SK-N-DZ (cell line): ENCODE data around the gene CEBPZ. TPM values are rescaled to one million over a fixed set of nuclear protein-coding genes. Genes with fewer than 3 reads are reported as not detected.
"Not testable (repeated sequence)": the region's sequence is repeated elsewhere in the genome, so short reads cannot be mapped to it uniquely, and the experiment has no call there.

Source experiments
- DNase-seq: peaks from one replicate; pipeline ENCODE4 v3.0.0-alpha.2; 2015; ENCODE audit warnings: low spot score
- polyA plus RNA-seq, 2 experiments: library from polyadenylated mRNA; depleted of rRNA; stranded (reverse); fragments of >200 nt; gene quantifications; 2 replicates each; pipeline ENCODE4 v1.2.3, GENCODE V29; 2014

Gene CEBPZ
- polyA plus RNA-seq (2014; cell fraction: cytosol; rRNA removed): 56.1 and 56.5 TPM in 2 replicates
- 47.9 and 66.4 TPM in 2 replicates for polyA plus RNA-seq (2014; cell fraction: nucleus; rRNA removed)

- peak; percentile 83 for DNase-seq
Observed at GRCh38 chr2:37231241-37232130, at the start of gene CEBPZ, which contains the start of gene NDUFAF7. Gene CEBPZ, minus strand, starts transcription at chr2:37231596. Its CDS starts 29 bp downstream, at chr2:37231567. Gene NDUFAF7, plus strand, starts transcription at chr2:37231658. Its CDS starts 48 bp downstream, at chr2:37231706.

- no peak for DNase-seq
Observed at GRCh38 chr2:37276291-37276690, 44.9 kb upstream of the CEBPZ start.

GRCh38 chr2:37274359-37274965 is 43.1 kb upstream of the CEBPZ start:
- DNase-seq: no peak

- DNase-seq: no peak
Observed at GRCh38 chr2:37271376-37272067, 40.1 kb upstream of the CEBPZ start.

- no peak for DNase-seq
Observed at GRCh38 chr2:37268111-37268510, 36.7 kb upstream of the CEBPZ start.

GRCh38 chr2:37267685-37268084 is 36.3 kb upstream of the CEBPZ start:
- DNase-seq: no peak

- no peak for DNase-seq
Observed at GRCh38 chr2:37263839-37264238, 32.4 kb upstream of the CEBPZ start.

- no peak for DNase-seq
Observed at GRCh38 chr2:37262522-37262921, 31.1 kb upstream of the CEBPZ start.

GRCh38 chr2:37250869-37251740 is 19.7 kb upstream of the CEBPZ start:
- no peak for DNase-seq

GRCh38 chr2:37246205-37246604 is 14.8 kb upstream of the CEBPZ start:
- no peak for DNase-seq

- no peak for DNase-seq
Observed at GRCh38 chr2:37244755-37245154, 13.4 kb upstream of the CEBPZ start.

- DNase-seq: no peak
Observed at GRCh38 chr2:37244017-37244416, 12.6 kb upstream of the CEBPZ start.

GRCh38 chr2:37243435-37243834 is 12.0 kb upstream of the CEBPZ start:
- no peak for DNase-seq

GRCh38 chr2:37232131-37232933 is 936 bp upstream of the CEBPZ start:
- peak; percentile 6 for DNase-seq

GRCh38 chr2:37230581-37230980 is 815 bp downstream of the CEBPZ start:
- peak; percentile 1 for DNase-seq

GRCh38 chr2:37228788-37229187 is 2.6 kb downstream of the CEBPZ start:
- DNase-seq: no peak

GRCh38 chr2:37226863-37227262 is 4.5 kb downstream of the CEBPZ start:
- DNase-seq: no peak

GRCh38 chr2:37225129-37225528 is 6.3 kb downstream of the CEBPZ start:
- DNase-seq: not testable (repeated sequence)

- no peak for DNase-seq
Observed at GRCh38 chr2:37224063-37224462, 7.3 kb downstream of the CEBPZ start.

- no peak for DNase-seq
Observed at GRCh38 chr2:37223131-37223530, 8.3 kb downstream of the CEBPZ start.
